IgD-negative memory B cell (primary cell): Measurements from ENCODE around the gene HTATIP2. TPM values are rescaled to one million over a fixed set of nuclear protein-coding genes. Genes with fewer than 3 reads are reported as not detected.
"Not testable (repeated sequence)": the region's sequence is repeated elsewhere in the genome, so short reads cannot be mapped to it uniquely, and the experiment has no call there.

Experiments used
- H3K27ac Mint-ChIP-seq, 3 donors: one replicate each; pipeline ENCODE4 v1.8.0; 2020 to 2022; ENCODE audit warnings: mild to moderate bottlenecking in 3 of 3, mixed read lengths in 3 of 3, moderate library complexity in 1 of 3
- H3K27me3 Mint-ChIP-seq: one replicate; pipeline ENCODE4 v1.8.0; 2021; ENCODE audit warnings: mixed read lengths
- H3K36me3 Mint-ChIP-seq: one replicate; pipeline ENCODE4 v1.8.0; 2020; ENCODE audit warnings: mild to moderate bottlenecking, mixed read lengths
- H3K4me1 Mint-ChIP-seq, 3 donors: one replicate each; pipeline ENCODE4 v1.8.0; 2020 to 2022; ENCODE audit warnings: mixed read lengths in 3 of 3, mild to moderate bottlenecking in 1 of 3
- H3K4me3 Mint-ChIP-seq, 4 donors: one replicate each; pipeline ENCODE4 v1.8.0; 2020 to 2022; ENCODE audit warnings: mild to moderate bottlenecking in 4 of 4, mixed read lengths in 4 of 4, moderate library complexity in 3 of 4
- H3K9me3 Mint-ChIP-seq, 3 donors: one replicate each; pipeline ENCODE4 v1.8.0; 2020 to 2021; ENCODE audit warnings: mixed read lengths in 3 of 3, mild to moderate bottlenecking in 1 of 3
- polyA plus RNA-seq: library from polyadenylated mRNA; unstranded; fragments of 300-500 nt; fragmentation: Illumina TruSeq; gene quantifications from one replicate; pipeline ENCODE4 v1.2.3, GENCODE V29; 2021

The HTATIP2 gene
- polyA plus RNA-seq, 1 donor from 2014 or later, result 57.7 TPM

DNA sequence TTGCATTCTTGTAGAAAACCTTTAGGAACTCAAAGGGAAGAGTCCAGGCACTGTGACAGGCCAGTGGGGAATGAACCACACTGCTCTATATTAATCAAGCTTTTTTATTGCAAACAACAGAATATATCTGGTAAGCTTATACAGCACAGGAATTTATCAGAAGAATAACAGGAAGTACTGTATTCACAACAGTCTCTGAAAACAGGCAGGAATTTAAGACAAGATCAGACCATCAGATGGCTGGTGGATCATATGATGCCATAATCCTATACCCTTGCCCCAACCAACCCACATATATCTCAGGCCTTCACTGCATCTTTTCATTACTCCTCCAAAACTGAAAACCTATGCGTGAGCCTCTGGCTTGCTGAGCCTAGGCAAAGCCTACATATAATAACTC is 1.0 kb upstream of the HTATIP2 start:
- Mint-ChIP-seq H3K4me3 (peak overlapping the region; percentile 90 to 98 (median 96)), H3K36me3 (peaks cover 7% of the 10 kb centered on the region), H3K4me1 (peaks cover 32 to 45% (median 43%) of the 10 kb centered on the region in 3 donors), H3K9me3 (no peaks in the 10 kb centered on the region), H3K27me3 (no peaks in the 10 kb centered on the region), H3K27ac (peak overlapping the region in 2 of 3 donors; percentile 87 to 98)

DNA sequence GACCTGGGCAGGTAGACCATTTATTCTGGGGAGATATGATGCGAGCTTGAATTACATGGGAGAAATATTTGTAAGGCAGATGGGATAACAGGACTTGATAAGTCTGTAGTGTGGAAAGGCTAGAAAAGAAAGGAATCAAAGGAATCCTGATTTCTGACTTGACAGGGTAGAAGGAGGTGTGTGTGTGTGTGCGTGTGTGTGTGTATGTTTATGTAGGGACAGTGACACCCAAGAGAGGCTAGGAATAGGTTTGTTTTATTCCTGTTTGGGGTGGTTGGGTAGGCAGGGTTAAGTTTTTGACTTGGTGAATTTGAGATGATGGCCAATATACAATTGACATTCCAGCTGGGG is 390 bp upstream of the HTATIP2 start:
- H3K27me3 Mint-ChIP-seq, result no peaks in the 10 kb centered on the region
- H3K36me3 Mint-ChIP-seq, result peaks cover 7% of the 10 kb centered on the region
- H3K4me1 Mint-ChIP-seq, result peaks cover 32 to 46% (median 45%) of the 10 kb centered on the region in 3 donors
- H3K27ac Mint-ChIP-seq, result peak overlapping the region; percentile 87 to 98 (median 93)
- H3K4me3 Mint-ChIP-seq, result peak overlapping the region; percentile 90 to 98 (median 96)
- no peaks in the 10 kb centered on the region for H3K9me3 Mint-ChIP-seq

DNA sequence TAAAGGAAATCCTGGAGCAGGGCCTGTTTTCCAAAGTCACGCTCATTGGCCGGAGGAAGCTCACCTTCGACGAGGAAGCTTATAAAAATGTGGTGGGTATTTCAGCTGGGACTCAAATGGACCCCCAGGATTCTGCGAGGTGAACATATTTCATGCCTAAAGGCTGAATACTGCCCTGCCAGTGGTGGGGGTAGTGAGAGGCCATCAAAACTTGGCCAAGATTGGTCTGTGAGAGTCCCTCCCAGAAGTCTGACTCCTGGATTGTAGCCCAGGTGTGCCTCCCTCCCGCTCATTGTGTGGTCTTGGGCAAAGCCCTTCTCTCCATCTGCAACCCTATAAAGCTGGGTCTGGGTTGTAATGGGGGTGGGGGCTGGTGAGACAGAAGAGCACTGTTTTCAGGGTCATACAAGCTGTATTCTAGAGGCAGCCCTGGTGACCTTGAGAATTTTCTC is 853 bp downstream of the HTATIP2 start:
- no peaks in the 10 kb centered on the region for H3K27me3 Mint-ChIP-seq
- peak overlapping the region; percentile 90 to 96 (median 93) for H3K4me3 Mint-ChIP-seq
- H3K27ac Mint-ChIP-seq, result peak overlapping the region; percentile 39 to 93 (median 74)
- no peaks in the 10 kb centered on the region for H3K9me3 Mint-ChIP-seq
- H3K4me1 Mint-ChIP-seq, result peaks cover 32 to 46% (median 45%) of the 10 kb centered on the region in 3 donors
- peaks cover 7% of the 10 kb centered on the region for H3K36me3 Mint-ChIP-seq

DNA sequence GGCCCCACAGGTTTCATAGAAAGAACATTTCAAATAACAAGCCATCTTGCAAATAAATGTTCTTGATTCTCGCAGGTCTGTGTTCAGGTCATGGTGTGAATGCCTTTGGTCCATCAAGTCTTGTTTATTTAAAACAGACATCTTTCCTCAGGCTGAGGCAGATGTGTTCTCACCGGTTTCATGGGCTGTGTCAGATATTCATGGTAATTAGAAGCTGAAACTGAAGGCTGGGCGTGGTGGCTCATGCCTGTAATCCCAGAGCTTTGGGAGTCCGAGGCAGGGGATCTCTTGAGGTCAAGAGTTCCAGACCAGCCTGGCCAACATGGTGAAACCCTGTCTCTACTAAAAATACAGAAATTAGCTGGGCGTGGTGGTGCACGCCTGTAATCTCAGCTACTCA is 2.0 kb downstream of the HTATIP2 start:
- not testable (repeated sequence) for H3K36me3 Mint-ChIP-seq, H3K9me3 Mint-ChIP-seq, H3K27me3 Mint-ChIP-seq
- peaks cover 31 to 45% (median 43%) of the 10 kb centered on the region in 3 donors for H3K4me1 Mint-ChIP-seq
- H3K27ac Mint-ChIP-seq, result peak overlapping the region in 2 of 3 donors; percentile 39 to 74
- H3K4me3 Mint-ChIP-seq, result peak overlapping the region; percentile 62 to 96 (median 81)

DNA sequence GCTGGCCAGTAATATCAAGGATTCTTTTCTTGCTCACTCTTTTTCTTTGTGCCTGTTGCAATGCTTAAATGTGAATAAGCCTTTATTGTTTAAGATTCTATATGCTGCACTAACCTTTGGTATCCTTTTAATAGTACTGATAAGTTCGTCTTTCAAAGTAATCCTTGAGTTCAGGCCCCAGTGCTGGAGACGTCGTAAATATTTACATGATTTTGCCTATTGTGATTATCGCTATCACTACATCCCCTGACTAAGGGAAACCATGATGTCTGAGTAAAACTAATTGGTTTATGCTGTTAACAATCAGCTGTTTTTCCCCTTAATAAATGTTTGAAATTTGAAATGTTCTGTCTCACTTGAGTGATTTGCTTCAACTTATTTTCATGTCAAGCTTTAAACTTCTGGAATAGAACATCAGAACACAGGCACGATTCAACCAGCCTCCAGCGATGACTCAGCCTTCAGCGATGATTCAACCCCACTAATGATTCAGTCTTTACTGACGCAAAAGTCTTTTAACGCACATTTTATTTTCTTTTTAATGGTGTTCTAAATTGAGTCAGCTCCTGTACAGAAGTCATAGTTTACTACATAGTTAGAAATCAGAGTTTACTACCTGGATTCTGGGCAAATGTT is 3.9 kb downstream of the HTATIP2 start:
- no peak overlapping the region for H3K27ac Mint-ChIP-seq
- H3K36me3 Mint-ChIP-seq, result peaks cover 7% of the 10 kb centered on the region
- H3K4me3 Mint-ChIP-seq, result peak overlapping the region in 1 of 4 donors; percentile 63
- no peaks in the 10 kb centered on the region for H3K9me3 Mint-ChIP-seq
- peaks cover 25 to 37% (median 35%) of the 10 kb centered on the region in 3 donors for H3K4me1 Mint-ChIP-seq
- H3K27me3 Mint-ChIP-seq, result no peaks in the 10 kb centered on the region

DNA sequence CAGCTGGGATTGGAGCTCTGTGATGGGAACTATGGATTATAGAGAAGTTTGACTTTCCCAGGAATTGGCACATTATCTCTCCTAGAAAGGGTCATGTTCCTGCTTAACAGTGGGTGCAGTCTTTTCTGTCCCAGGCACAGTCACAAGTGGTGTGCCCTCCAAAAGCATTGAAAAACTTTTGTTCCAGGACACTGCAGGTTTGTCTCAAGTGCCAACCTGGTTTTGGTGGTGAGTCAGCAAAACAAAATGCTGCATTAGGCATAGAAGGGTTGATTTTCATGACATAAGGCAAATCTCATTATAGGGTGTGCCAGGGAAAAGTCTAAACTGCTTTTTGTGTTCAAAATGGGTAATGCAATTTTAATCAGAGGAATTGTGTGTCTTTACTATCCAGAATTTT is 4.9 kb downstream of the HTATIP2 start:
- peak overlapping the region in 1 of 3 donors; percentile 47 for H3K27ac Mint-ChIP-seq
- peaks cover 5% of the 10 kb centered on the region for H3K36me3 Mint-ChIP-seq
- peaks cover 20 to 27% (median 25%) of the 10 kb centered on the region in 3 donors for H3K4me1 Mint-ChIP-seq
- no peaks in the 10 kb centered on the region for H3K27me3 Mint-ChIP-seq
- H3K9me3 Mint-ChIP-seq, result no peaks in the 10 kb centered on the region
- H3K4me3 Mint-ChIP-seq, result no peak overlapping the region

DNA sequence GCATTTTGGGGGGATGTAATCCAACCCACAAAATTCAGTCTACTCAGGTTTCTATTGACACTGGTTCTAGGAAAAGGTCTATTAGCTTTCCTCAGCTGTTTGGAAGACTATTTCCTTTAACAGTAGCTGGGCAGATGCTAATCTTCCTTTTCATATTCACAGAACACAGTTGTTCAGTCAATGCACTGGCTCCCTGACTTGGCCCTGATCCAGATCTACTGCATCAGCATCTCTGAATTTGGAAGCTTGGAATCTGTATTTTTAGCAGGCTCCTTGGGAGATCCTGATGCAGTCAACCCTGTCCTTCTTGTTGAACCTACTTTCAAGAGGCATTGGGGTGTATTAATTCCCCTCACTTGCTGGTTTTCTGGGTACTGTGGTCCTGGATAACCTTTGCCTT is 6.3 kb downstream of the HTATIP2 start:
- H3K27ac Mint-ChIP-seq, result no peak overlapping the region
- no peak overlapping the region for H3K4me3 Mint-ChIP-seq
- peaks cover 14 to 20% (median 19%) of the 10 kb centered on the region in 3 donors for H3K4me1 Mint-ChIP-seq
- no peaks in the 10 kb centered on the region for H3K27me3 Mint-ChIP-seq
- H3K36me3 Mint-ChIP-seq, result peaks cover 5% of the 10 kb centered on the region
- no peaks in the 10 kb centered on the region for H3K9me3 Mint-ChIP-seq

DNA sequence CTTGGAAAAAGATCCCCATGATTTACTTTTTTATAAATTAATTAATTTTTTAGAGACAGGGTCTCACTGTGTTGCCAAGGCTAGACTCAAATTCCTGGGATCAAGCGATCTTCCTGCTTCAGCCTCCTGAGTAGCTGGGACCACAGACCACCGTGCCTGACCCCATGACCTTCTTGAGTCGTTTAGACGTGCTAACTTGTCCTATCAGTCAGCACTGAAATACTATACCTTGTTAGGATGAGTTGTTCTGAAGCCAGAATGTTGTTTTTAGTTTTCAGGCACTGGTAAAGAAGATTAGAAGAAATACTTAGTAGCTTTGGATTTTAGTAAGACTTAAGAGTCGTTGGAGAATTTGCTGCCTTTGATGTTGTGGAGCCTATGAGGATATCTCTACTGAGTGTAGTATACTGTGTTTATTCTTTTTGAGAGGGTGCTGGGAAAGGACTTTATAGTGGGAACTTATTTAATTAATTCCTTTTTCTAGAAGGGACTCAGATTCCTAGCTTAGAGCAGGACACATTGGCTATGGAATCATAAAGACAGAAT is 8.6 kb downstream of the HTATIP2 start:
- H3K27me3 Mint-ChIP-seq, result no peaks in the 10 kb centered on the region
- H3K9me3 Mint-ChIP-seq, result no peaks in the 10 kb centered on the region
- no peak overlapping the region for H3K4me3 Mint-ChIP-seq
- H3K36me3 Mint-ChIP-seq, result peaks cover under 1% of the 10 kb centered on the region
- peaks cover 3 to 5% (median 4%) of the 10 kb centered on the region in 3 donors for H3K4me1 Mint-ChIP-seq
- no peak overlapping the region for H3K27ac Mint-ChIP-seq

DNA sequence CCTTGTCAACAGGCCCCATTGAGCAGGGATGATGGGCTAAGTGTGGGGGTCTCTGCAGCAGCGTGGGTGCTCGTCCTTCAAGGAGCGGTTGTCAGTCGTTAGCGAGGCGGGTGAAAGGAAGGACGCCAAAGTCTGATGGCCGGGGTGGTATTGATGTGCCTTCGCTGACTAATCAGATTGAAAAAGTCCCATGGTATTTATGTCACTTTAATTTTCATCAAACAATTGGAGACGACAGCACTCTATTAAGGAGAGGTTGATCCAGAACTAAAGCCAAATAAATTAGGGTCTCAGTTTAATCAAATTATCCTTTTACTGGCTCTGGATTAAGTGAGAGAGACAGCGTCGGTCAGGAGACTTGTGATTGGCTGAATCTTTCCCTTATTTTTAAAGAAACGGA is 9.6 kb downstream of the HTATIP2 start:
- Mint-ChIP-seq H3K4me1 (peaks cover 0 to 1% (median 0%) of the 10 kb centered on the region in 3 donors), H3K27ac (no peak overlapping the region), H3K27me3 (no peaks in the 10 kb centered on the region), H3K9me3 (no peaks in the 10 kb centered on the region), H3K36me3 (no peaks in the 10 kb centered on the region), H3K4me3 (peak overlapping the region in 1 of 4 donors; percentile 32)

DNA sequence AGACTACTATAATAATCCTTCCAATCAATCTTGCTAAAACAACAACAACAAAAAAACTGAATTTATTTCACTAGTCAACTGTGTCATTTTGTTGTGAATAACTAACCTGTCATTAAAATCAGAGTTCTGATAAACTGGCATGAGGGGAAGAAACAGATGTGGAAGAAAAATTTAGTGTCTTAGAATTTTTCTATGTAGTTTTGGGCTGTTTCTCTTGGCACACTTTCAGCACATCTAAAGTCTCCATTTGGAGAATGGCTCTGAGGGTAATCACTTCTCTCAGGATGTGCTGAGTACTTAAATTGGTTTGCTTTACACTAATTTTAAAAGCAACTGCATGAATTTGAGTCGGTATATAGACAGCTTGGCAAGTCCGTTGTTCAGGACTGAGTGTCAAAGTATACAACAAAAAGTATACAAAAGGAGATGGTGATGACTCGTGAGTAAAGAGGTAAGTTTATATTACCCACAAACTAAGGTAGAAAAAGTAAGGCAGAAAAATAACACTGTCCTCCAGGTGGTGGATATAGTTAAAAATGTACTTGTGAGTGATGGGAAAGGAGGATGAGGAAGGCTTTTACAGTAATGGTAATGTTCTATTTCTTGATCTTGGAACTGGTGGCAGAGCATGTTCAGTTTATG is 10.2 kb downstream of the HTATIP2 start:
- H3K9me3 Mint-ChIP-seq, result no peaks in the 10 kb centered on the region
- H3K27ac Mint-ChIP-seq, result no peak overlapping the region
- no peak overlapping the region for H3K4me3 Mint-ChIP-seq
- H3K4me1 Mint-ChIP-seq, result peaks cover 0 to 1% (median 0%) of the 10 kb centered on the region in 3 donors
- H3K36me3 Mint-ChIP-seq, result no peaks in the 10 kb centered on the region
- no peaks in the 10 kb centered on the region for H3K27me3 Mint-ChIP-seq

DNA sequence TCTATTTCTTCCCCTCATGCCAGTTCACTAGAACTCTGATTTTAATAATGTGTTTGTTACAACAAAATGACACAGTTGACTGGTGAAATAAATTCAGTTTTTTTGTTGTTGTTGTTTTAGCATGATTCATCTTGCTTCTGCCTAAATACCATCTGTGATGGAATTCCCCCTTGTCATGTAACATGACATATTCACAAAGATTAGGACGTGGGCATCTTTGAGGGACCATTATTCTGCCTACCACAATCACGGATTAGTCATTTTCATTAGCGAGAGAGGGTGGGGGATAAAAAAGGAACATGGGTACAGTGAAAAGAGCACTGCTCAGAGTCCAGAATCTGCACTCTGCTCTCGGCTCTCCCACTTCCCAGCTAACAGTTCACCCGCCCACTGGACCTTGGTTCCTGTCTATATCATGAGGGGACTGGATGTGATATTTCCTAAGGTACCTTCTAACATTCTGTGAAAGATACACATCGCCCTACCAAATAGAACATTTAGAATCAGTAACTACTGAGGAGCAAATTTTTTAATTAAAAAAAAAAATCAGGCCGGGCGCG is 11.3 kb downstream of the HTATIP2 start:
- Mint-ChIP-seq H3K27me3 (no peaks in the 10 kb centered on the region), H3K27ac (no peak overlapping the region), H3K36me3 (no peaks in the 10 kb centered on the region), H3K4me3 (no peak overlapping the region), H3K4me1 (peaks cover 0 to 1% (median 0%) of the 10 kb centered on the region in 3 donors), H3K9me3 (no peaks in the 10 kb centered on the region)

DNA sequence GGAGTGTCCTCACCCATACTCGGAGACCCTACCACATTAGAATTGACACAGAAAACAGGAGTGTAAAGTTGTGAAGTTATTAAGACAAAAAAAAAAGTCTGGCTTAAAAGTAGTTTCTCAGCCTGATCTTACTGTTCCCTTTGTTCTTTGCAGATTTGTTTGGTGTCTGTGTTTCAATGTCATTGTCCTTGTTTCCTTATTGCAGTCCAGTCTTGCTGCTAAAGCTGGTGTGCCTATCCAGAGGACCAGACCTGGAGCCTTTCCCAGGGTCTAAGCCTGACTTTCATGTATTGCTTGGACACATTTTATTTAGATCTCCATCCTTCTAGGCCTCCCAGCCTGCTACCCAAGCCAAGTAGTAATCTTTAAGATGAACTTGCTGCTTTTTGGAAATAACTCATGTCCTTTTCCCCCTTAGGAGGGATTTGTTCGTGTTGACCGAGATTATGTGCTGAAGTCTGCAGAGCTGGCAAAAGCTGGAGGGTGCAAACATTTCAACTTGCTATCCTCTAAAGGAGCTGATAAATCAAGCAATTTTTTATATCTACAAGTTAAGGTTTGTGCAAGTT is 12.7 kb downstream of the HTATIP2 start:
- Mint-ChIP-seq H3K27me3 (no peaks in the 10 kb centered on the region), H3K9me3 (no peaks in the 10 kb centered on the region), H3K4me1 (no peaks in the 10 kb centered on the region), H3K27ac (no peak overlapping the region), H3K4me3 (no peak overlapping the region), H3K36me3 (no peaks in the 10 kb centered on the region)

DNA sequence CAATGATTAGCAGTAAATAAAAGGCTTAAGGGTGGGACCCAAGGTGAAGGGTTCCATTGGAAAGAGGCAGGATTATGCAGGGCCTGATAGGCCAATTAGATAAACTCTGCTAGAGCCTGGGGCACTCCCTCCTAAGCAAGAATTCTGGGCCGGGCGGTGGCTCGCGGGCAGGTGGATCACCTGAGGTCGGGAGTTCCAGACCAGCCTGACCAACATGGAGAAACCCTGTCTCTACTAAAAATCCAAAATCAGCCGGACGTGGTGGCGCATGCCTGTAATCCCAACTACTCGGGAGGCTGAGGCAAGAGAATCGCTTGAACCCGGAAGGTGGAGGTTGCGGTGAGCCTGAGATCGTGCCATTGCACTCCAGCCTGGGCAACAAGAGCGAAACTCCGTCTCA is 22.5 kb downstream of the HTATIP2 start:
- not testable (repeated sequence) for H3K36me3 Mint-ChIP-seq, H3K27me3 Mint-ChIP-seq, H3K9me3 Mint-ChIP-seq
- peak overlapping the region in 3 of 4 donors; percentile 99 to 100 (median 99) for H3K4me3 Mint-ChIP-seq
- H3K27ac Mint-ChIP-seq, result peak overlapping the region; percentile 89 to 99 (median 99)
- H3K4me1 Mint-ChIP-seq, result peaks cover 17 to 19% (median 17%) of the 10 kb centered on the region in 3 donors

DNA sequence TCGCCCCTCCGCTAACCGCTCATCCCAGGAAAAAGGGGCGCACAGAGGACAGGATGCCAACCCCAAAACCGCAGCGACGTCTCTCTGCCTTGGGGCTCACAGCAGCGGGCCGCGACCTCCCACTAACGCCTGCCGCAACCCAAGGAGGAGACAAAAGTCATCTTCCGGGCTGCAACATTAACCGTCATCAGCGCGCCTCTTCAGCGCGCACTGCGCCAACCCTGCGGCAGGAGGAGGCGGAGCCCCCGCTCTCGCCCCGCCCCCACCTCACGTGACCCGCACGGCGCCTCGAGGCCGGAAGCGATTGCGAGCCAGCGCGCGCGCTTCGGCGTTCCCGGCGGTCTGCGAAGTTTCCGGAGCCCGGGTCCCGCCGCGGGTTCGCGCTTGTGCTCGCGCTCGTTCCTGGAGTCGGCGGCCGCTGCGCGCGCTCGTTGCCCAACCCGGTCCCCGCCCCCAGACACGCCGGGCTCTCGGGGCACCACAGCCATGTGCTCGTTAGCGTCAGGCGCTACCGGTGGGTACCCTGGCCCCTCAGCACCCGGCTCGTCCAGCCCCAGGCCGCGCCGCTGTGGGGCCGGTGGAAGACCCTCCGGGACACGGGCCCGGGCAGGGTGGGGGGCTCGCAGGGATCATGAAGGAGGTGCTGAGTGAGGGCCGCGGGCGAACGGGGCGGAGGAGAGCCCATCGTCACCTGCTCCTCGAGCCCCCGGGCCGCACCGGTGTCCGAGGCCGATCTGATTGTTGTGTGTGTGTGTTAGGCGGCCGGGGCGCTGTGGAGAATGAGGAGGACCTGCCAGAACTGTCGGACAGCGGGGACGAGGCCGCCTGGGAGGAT is 24.0 kb downstream of the HTATIP2 start, which contains the start of gene PRMT3:
PRMT3 (plus strand) TSS at position 456 of the 835 bp plus-strand sequence; CDS start at position 487, 31 bp downstream.
- no peaks in the 10 kb centered on the region for H3K27me3 Mint-ChIP-seq
- no peaks in the 10 kb centered on the region for H3K36me3 Mint-ChIP-seq
- peak within 1 kb of the TSS; percentile 98 to 100 (median 99) for H3K4me3 Mint-ChIP-seq
- H3K9me3 Mint-ChIP-seq, result no peaks in the 10 kb centered on the region
- peak within 1 kb of the TSS; percentile 99 for H3K27ac Mint-ChIP-seq
- H3K4me1 Mint-ChIP-seq, result peaks cover 17 to 19% (median 17%) of the 10 kb centered on the region in 3 donors
